Tibial artery (tissue), 4 donors: ENCODE measurements around the gene C17orf107.

Experiments
- DNase-seq, 2 donors: peaks; one replicate each; pipeline ENCODE4 v3.0.0-alpha.2; 2019
- H3K27ac ChIP-seq, 2 donors: fragments of 200-600 bp; sonication (generic) in 1 of 2; 1 replicate in 1 of 2; 2 replicates in 1 of 2; pipeline ENCODE4 v1.5.1; 2018 to 2019; ENCODE audit warnings: mild to moderate bottlenecking in 1 of 2
- H3K27me3 ChIP-seq, 2 donors: fragments of 200-600 bp; sonication (generic) in 1 of 2; one replicate each; pipeline versions ENCODE4 v1.5.1 to v1.6.0; 2016 to 2019
- H3K36me3 ChIP-seq, 3 donors: fragments of 200-600 bp; sonication (generic) in 2 of 3; one replicate each; pipeline ENCODE4 v1.5.1; 2016 to 2019; ENCODE audit warnings: mild to moderate bottlenecking in 2 of 3
- H3K4me1 ChIP-seq, 4 donors: fragments of 200-600 bp; sonication (generic) in 2 of 4; 1 replicate in 3 of 4; 2 replicates in 1 of 4; pipeline ENCODE4 v1.5.1; 2016 to 2019
- H3K4me3 ChIP-seq, 2 donors: fragments of 200-600 bp; sonication (generic) in 1 of 2; 1 replicate in 1 of 2; 2 replicates in 1 of 2; pipeline ENCODE4 v1.5.1; 2018 to 2019; ENCODE audit warnings: mild to moderate bottlenecking in 2 of 2
- H3K9me3 ChIP-seq, 3 donors: fragments of 200-600 bp; sonication (generic) in 1 of 3; one replicate each; pipeline ENCODE4 v1.5.1; 2016 to 2019
- intact Hi-C: fragments of 100-400 bp; cut with DNase I; formaldehyde crosslinking; loops from one replicate; pipeline ENCODE4 v1.15.0; 2023; ENCODE audit warnings: low total_unique reads
- TF ChIP-seq, protein P1 (sequence below), 2 experiments: fragments of 200-600 bp in 1 of 2; fragments of 450-650 bp in 1 of 2; IDR thresholded peaks; one replicate each; pipeline ENCODE4 v1.5.1; 2017 to 2019; ENCODE audit warnings: antibody characterized with exemption in 2 of 2, mild to moderate bottlenecking in 1 of 2, moderate library complexity in 1 of 2

Gene C17orf107

GRCh38 chr17:4892499-4893221 is 6.7 kb upstream of the C17orf107 start:
- peaks cover 0 to 6% of the 10 kb centered on the region in 2 donors for H3K27me3 ChIP-seq
- H3K36me3 ChIP-seq, result peaks cover 77 to 97% (median 87%) of the 10 kb centered on the region in 3 donors
- no peak overlapping the region for H3K4me3 ChIP-seq
- intact Hi-C loops, result no loop called here
- no peaks in the 10 kb centered on the region for H3K4me1 ChIP-seq
- no peak for DNase-seq
- TF ChIP-seq, protein P1, sequence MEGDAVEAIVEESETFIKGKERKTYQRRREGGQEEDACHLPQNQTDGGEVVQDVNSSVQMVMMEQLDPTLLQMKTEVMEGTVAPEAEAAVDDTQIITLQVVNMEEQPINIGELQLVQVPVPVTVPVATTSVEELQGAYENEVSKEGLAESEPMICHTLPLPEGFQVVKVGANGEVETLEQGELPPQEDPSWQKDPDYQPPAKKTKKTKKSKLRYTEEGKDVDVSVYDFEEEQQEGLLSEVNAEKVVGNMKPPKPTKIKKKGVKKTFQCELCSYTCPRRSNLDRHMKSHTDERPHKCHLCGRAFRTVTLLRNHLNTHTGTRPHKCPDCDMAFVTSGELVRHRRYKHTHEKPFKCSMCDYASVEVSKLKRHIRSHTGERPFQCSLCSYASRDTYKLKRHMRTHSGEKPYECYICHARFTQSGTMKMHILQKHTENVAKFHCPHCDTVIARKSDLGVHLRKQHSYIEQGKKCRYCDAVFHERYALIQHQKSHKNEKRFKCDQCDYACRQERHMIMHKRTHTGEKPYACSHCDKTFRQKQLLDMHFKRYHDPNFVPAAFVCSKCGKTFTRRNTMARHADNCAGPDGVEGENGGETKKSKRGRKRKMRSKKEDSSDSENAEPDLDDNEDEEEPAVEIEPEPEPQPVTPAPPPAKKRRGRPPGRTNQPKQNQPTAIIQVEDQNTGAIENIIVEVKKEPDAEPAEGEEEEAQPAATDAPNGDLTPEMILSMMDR (IDR thresholded peaks at IDR 0.05), result no peak
- no peaks in the 10 kb centered on the region for H3K9me3 ChIP-seq
- H3K27ac ChIP-seq, result no peak overlapping the region

GRCh38 chr17:4893272-4893671 is 6.1 kb upstream of the C17orf107 start:
- intact Hi-C loops, result no loop called here
- peaks cover 0 to 6% of the 10 kb centered on the region in 2 donors for H3K27me3 ChIP-seq
- H3K4me3 ChIP-seq, result no peak overlapping the region
- H3K9me3 ChIP-seq, result no peaks in the 10 kb centered on the region
- H3K36me3 ChIP-seq, result peaks cover 75 to 92% (median 81%) of the 10 kb centered on the region in 3 donors
- H3K27ac ChIP-seq, result no peak overlapping the region
- no peaks in the 10 kb centered on the region for H3K4me1 ChIP-seq
- no peak for DNase-seq
- TF ChIP-seq, protein P1 (IDR thresholded peaks at IDR 0.05), result no peak

DNA sequence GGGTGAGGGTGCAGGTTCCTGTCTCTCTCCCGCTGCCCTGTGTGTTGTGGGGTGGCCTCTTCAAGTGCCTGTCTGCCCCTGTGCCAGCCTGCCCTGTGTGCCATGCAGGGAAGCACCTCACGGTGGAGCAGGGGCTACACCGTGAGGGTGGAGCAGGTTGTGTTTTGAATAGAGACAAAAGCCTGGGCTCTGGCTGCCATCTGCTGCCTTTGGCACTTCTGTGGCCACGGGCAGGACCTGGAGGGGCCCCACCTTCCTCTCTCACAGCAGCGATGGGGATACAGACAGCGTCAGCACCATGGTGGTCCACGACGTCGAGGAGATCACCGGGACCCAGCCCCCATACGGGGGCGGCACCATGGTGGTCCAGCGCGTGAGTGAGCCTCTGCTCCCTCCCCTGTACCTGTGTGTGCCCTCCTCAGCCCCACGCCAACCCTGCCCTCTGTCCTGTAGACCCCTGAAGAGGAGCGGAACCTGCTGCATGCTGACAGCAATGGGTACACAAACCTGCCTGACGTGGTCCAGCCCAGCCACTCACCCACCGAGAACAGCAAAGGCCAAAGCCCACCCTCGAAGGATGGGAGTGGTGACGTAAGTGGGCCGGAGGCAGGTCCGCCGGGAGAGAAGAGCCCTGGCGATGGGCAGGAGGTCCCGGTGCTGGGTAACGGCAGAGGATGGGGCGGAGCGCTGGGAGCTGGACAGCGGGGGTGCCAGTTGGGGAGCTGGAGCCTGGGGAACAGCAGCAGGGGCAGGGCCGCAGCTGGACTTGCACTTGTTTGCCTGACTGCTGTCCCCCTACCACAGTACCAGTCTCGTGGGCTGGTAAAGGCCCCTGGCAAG is 5.4 kb upstream of the C17orf107 start:
- Histone ChIP-seq H3K27me3 (peaks cover 0 to 12% of the 10 kb centered on the region in 2 donors), H3K27ac (no peak overlapping the region), H3K9me3 (no peaks in the 10 kb centered on the region), H3K36me3 (peaks cover 75 to 88% (median 81%) of the 10 kb centered on the region in 3 donors), H3K4me3 (no peak overlapping the region), H3K4me1 (peaks cover 0 to 6% (median 4%) of the 10 kb centered on the region in 4 donors)
- no peak for DNase-seq
- TF ChIP-seq, protein P1 (IDR thresholded peaks at IDR 0.05), result no peak
- intact Hi-C loops, result no loop called here

GRCh38 chr17:4895121-4895520 is 4.2 kb upstream of the C17orf107 start:
- Histone ChIP-seq H3K4me1 (peaks cover 0 to 18% (median 13%) of the 10 kb centered on the region in 4 donors), H3K27me3 (peaks cover 0 to 23% of the 10 kb centered on the region in 2 donors), H3K9me3 (no peaks in the 10 kb centered on the region), H3K27ac (no peak overlapping the region), H3K36me3 (peaks cover 66 to 76% (median 72%) of the 10 kb centered on the region in 3 donors), H3K4me3 (no peak overlapping the region)
- no peak for DNase-seq
- TF ChIP-seq, protein P1 (IDR thresholded peaks at IDR 0.05), result no peak
- intact Hi-C loops, result no loop called here

DNA sequence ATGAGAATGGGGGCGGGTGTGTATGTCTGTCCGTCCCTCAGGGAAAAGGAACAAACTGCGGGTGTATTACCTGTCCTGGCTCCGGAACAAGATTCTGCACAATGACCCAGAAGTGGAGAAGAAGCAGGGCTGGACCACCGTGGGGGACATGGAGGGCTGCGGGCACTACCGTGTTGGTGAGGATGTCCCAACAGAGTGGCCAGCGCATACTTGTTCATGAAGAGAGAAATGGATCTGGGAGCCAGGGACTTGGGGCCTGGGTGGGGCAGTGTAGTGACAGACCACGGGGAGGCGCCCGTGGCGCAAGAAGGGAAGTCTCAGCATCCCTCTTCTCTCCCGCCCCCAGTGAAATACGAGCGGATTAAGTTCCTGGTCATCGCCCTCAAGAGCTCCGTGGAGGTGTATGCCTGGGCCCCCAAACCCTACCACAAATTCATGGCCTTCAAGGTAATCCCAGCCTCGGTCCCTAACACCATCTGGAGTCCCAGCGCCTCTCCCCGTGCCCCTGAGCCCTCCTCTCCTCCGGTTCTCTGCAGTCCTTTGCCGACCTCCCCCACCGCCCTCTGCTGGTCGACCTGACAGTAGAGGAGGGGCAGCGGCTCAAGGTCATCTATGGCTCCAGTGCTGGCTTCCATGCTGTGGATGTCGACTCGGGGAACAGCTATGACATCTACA is 3.5 kb upstream of the C17orf107 start:
- intact Hi-C loops, result no loop called here
- peaks cover 0 to 25% (median 18%) of the 10 kb centered on the region in 4 donors for H3K4me1 ChIP-seq

More for the DNA sequence above, 3.5 kb upstream of the C17orf107 start:
- Histone ChIP-seq H3K27me3 (peaks cover 0 to 24% of the 10 kb centered on the region in 2 donors), H3K27ac (no peak overlapping the region), H3K9me3 (no peaks in the 10 kb centered on the region), H3K36me3 (peaks cover 60 to 70% (median 65%) of the 10 kb centered on the region in 3 donors), H3K4me3 (no peak overlapping the region)
- TF ChIP-seq, protein P1 (IDR thresholded peaks at IDR 0.05), result no peak
- DNase-seq, result no peak
